ENCODE measurements around the gene LMO1.

GRCh38 chr11:8296038-8296649 is 32.5 kb upstream of the LMO1 start:
- no peak for TF ChIP-seq REST (IDR thresholded peaks at IDR 0.05; ENCODE audit: insufficient read depth in 1 of 2, low read depth in 2 of 2, low read length in 2 of 2)
- no peak for TF ChIP-seq POLR2AphosphoS5 (IDR thresholded peaks at IDR 0.05; ENCODE audit: low read depth, low read length)
- TF ChIP-seq TAF1 (IDR thresholded peaks at IDR 0.05; ENCODE audit: borderline replicate concordance, insufficient read depth, low read length) = no peak
- TF ChIP-seq FOXP2 (optimal IDR thresholded peaks at IDR 0.05; ENCODE audit: borderline replicate concordance, extremely low read depth, extremely low read length, insufficient read depth) = no peak
